Stomach (tissue), 9 donors: ENCODE data around the gene NUP93. TPM values are rescaled to one million over a fixed set of nuclear protein-coding genes. Genes with fewer than 3 reads are reported as not detected.

Experiments
- DNase-seq, 2 donors: peaks; one replicate each; pipeline versions ENCODE4 v3.0.0 to v3.0.0-alpha.2; 2013 to 2019
- H3K27ac ChIP-seq, 5 donors: fragments of 200-600 bp in 4 of 5; sonication (generic) in 4 of 5; one replicate each; pipeline ENCODE4 v1.5.1; 2013 to 2019; ENCODE audit warnings: mild to moderate bottlenecking in 1 of 5, moderate library complexity in 1 of 5
- H3K27me3 ChIP-seq, 3 donors: fragments of 200-600 bp; sonication (generic); one replicate each; pipeline ENCODE4 v1.5.1; 2017 to 2019; ENCODE audit warnings: mixed run types in 1 of 3
- H3K36me3 ChIP-seq, 4 donors: fragments of 200-600 bp; sonication (generic); 1 replicate in 3 of 4; 2 replicates in 1 of 4; pipeline ENCODE4 v1.5.1; 2016 to 2019
- H3K4me1 ChIP-seq, 4 donors: fragments of 200-600 bp; sonication (generic); one replicate each; pipeline ENCODE4 v1.5.1; 2016 to 2019
- H3K4me3 ChIP-seq, 4 donors: fragments of 200-600 bp; sonication (generic) in 3 of 4; one replicate each; pipeline ENCODE4 v1.5.1; 2016 to 2019; ENCODE audit warnings: mild to moderate bottlenecking in 1 of 4
- H3K9me3 ChIP-seq, 4 donors: fragments of 200-600 bp; sonication (generic); one replicate each; pipeline ENCODE4 v1.5.1; 2016 to 2019
- EP300 ChIP-seq: sonication (generic); formaldehyde crosslinking; IDR thresholded peaks from one replicate; pipeline ENCODE4 v1.6.1; 2017; ENCODE audit warnings: antibody characterized with exemption
- POLR2A ChIP-seq, 4 donors: fragments of 450-650 bp; IDR thresholded peaks; one replicate each; pipeline ENCODE4 v1.6.1; 2016; ENCODE audit warnings: antibody characterized with exemption in 4 of 4, control low read depth in 2 of 4, mild to moderate bottlenecking in 1 of 4, moderate library complexity in 1 of 4
- POLR2AphosphoS5 ChIP-seq, 3 donors: sonication (generic); formaldehyde crosslinking; IDR thresholded peaks; one replicate each; pipeline ENCODE4 v1.6.1; 2016; ENCODE audit warnings: antibody characterized with exemption in 3 of 3
- WGBS, 5 donors: extraction: QIAGEN DNeasy Blood & Tissue Kit in 3 of 5; methylation state at CpG; one replicate each; pipeline versions ENCODE4 v1.1.5 to v1.1.7; 2013 to 2018; 5-methylcytosine and 5-hydroxymethylcytosine counted together
- intact Hi-C: fragments of 100-400 bp; cut with DNase I; formaldehyde crosslinking; loops from one replicate; pipeline ENCODE4 v1.15.1; 2023; ENCODE audit warnings: low total_unique reads
- polyA plus RNA-seq, 3 donors: library from polyadenylated mRNA; stranded (reverse); fragments of 200-250 nt; gene quantifications; one replicate each; pipeline ENCODE4 v1.2.3, GENCODE V29; 2013
- total RNA-seq, 5 donors: library from RNA; depleted of rRNA; stranded (reverse); fragments of >200 nt; gene quantifications; one replicate each; pipeline versions ENCODE4 v1.1.0 to v1.2.3, GENCODE V29; 2014 to 2016
- TF ChIP-seq, protein P1 (sequence below), 7 experiments: fragments of 450-650 bp in 4 of 7; fragments of 200-600 bp in 3 of 7; sonication (generic) in 3 of 7; IDR thresholded peaks; one replicate each; pipeline ENCODE4 v1.5.1; 2016 to 2019; ENCODE audit warnings: antibody characterized with exemption in 7 of 7, control low read depth in 2 of 7, mild to moderate bottlenecking in 1 of 7
- donor health status: healthy with polysubstance abuse.
- donor health status: Bipolar disorder and iron deficiency.
- donor health status: healthy.

NUP93 gene
- total and polyA plus RNA-seq, 8 donors, result 26.7 to 184 (median 47.2) TPM

DNA sequence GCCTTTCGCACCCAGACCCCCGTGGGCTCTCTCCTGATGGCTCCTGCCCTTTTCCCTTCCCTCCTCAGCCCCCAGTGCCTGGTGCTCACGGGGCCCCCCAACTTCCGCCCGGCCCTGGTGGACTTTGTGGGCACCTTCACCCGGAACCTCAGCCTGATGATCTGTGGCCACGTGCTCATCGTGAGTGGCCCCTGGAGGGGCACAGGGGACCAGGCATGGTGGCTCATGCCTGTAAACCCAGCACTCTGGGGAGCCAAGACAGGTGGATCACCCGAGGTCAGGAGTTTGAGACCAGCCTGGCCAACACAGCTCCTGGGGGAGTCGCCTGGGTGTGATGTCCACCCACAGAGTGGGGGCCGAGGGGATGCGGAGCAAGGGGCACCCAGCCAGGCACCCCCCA lies 156.4 kb downstream of the NUP93 start:
- H3K36me3 ChIP-seq, result no peaks in the 10 kb centered on the region
- no peak for TF ChIP-seq EP300
- TF ChIP-seq, protein P1, sequence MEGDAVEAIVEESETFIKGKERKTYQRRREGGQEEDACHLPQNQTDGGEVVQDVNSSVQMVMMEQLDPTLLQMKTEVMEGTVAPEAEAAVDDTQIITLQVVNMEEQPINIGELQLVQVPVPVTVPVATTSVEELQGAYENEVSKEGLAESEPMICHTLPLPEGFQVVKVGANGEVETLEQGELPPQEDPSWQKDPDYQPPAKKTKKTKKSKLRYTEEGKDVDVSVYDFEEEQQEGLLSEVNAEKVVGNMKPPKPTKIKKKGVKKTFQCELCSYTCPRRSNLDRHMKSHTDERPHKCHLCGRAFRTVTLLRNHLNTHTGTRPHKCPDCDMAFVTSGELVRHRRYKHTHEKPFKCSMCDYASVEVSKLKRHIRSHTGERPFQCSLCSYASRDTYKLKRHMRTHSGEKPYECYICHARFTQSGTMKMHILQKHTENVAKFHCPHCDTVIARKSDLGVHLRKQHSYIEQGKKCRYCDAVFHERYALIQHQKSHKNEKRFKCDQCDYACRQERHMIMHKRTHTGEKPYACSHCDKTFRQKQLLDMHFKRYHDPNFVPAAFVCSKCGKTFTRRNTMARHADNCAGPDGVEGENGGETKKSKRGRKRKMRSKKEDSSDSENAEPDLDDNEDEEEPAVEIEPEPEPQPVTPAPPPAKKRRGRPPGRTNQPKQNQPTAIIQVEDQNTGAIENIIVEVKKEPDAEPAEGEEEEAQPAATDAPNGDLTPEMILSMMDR (IDR thresholded peaks at IDR 0.05), result no peak
- TF ChIP-seq POLR2AphosphoS5 (IDR thresholded peaks at IDR 0.05), result no peak
- TF ChIP-seq POLR2A (IDR thresholded peaks at IDR 0.05), result no peak
- no peak overlapping the region for H3K4me3 ChIP-seq
- no peaks in the 10 kb centered on the region for H3K4me1 ChIP-seq
- WGBS, 5 donors, result 93 to 95% (median 93%) methylated on average over 12 of the region's 12 CpGs
- H3K27ac ChIP-seq, result no peak overlapping the region
- intact Hi-C loops, result no loop called here
- DNase-seq, result no peak
- H3K9me3 ChIP-seq, result no peaks in the 10 kb centered on the region
- H3K27me3 ChIP-seq, result no peaks in the 10 kb centered on the region

DNA sequence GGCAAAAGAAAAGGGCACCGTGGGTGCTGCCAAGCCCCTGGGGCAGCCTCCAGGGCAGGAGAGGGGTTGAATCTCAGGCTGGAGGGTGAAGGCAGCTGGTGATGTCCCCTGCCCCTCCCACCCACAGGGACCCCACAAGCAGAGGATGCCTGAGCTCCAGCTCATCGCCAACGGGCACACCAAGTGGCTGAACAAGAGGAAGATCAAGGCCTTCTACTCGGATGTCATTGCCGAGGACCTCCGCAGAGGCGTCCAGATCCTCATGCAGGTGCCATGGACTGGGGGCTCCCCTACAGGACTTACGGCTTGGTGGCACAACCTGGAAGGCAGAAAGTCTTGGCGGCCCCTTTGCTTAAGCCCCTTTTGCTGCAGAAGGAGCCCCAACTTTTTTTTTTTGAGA lies 156.9 kb downstream of the NUP93 start:
- TF ChIP-seq POLR2AphosphoS5 (IDR thresholded peaks at IDR 0.05) (no peak), POLR2A (IDR thresholded peaks at IDR 0.05) (no peak), EP300 (no peak)
- H3K4me3 ChIP-seq, result no peak overlapping the region
- DNase-seq, result no peak
- intact Hi-C loops, result no loop called here
- no peaks in the 10 kb centered on the region for H3K36me3 ChIP-seq
- no peaks in the 10 kb centered on the region for H3K9me3 ChIP-seq
- no peaks in the 10 kb centered on the region for H3K4me1 ChIP-seq
- H3K27me3 ChIP-seq, result no peaks in the 10 kb centered on the region
- WGBS, 5 donors, result 83 to 89% (median 87%) methylated on average over 8 to 9 of the region's 9 CpGs
- no peak overlapping the region for H3K27ac ChIP-seq

DNA sequence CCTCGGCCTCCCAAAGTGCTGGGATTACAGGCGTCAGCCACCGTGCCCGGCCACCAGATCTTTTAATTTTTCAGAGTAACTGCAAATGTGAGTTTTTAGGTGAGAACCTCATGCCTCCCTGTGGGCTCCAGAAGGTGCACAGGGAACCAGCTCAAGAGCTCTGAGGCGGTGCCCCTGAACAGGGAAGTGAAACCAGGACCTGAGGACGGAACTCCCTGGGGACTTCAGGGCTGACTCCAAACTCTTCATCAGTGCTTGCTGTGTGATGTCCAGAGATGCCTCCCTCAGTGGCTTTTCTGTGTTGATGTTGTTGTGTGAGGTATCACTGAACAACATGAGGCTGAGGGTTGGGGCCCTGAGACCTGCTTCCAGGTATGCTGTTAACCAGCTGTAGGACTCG lies 158.9 kb downstream of the NUP93 start:
- intact Hi-C loops, result no loop called here
- TF ChIP-seq EP300 (no peak), POLR2AphosphoS5 (IDR thresholded peaks at IDR 0.05) (no peak), POLR2A (IDR thresholded peaks at IDR 0.05) (no peak)
- TF ChIP-seq, protein P1 (IDR thresholded peaks at IDR 0.05), result no peak
- Histone ChIP-seq H3K36me3 (no peaks in the 10 kb centered on the region), H3K27ac (no peak overlapping the region), H3K4me1 (no peaks in the 10 kb centered on the region), H3K9me3 (no peaks in the 10 kb centered on the region), H3K27me3 (no peaks in the 10 kb centered on the region), H3K4me3 (no peak overlapping the region)
- DNase-seq, result no peak
- WGBS, 5 donors, result 89 to 96% (median 93%) methylated on average over 7 of the region's 7 CpGs

DNA sequence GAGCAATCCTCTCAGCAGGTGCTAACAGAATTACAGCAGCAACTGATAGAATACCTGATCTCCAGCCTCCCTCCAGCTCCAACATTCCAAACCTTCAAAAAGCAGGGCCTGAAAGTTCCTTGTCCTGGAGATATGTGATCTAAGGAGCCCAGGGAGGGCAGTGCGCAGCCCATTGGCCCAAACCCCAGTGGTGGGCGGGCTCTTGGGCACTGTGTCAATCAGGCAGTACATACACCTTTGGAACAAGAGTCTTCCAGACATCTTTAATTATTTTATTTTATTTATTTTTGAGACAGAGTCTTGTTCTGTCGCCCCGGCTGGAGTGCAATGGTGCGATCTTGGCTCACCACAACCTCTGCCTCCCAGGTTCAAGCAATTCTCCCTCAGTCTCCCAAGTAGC lies 159.3 kb downstream of the NUP93 start:
- Histone ChIP-seq H3K27ac (no peak overlapping the region), H3K9me3 (no peaks in the 10 kb centered on the region), H3K36me3 (no peaks in the 10 kb centered on the region), H3K27me3 (no peaks in the 10 kb centered on the region), H3K4me3 (no peak overlapping the region), H3K4me1 (no peaks in the 10 kb centered on the region)
- intact Hi-C loops, result no loop called here
- TF ChIP-seq POLR2AphosphoS5 (IDR thresholded peaks at IDR 0.05), result no peak
- TF ChIP-seq POLR2A (IDR thresholded peaks at IDR 0.05), result no peak
- TF ChIP-seq EP300, result no peak
- TF ChIP-seq, protein P1 (IDR thresholded peaks at IDR 0.05), result no peak
- DNase-seq, result peak in 1 of 2 donors; percentile 61
- 77 to 94% (median 87%) methylated on average over 5 of the region's 5 CpGs for whole genome bisulfite sequencing, 5 donors

DNA sequence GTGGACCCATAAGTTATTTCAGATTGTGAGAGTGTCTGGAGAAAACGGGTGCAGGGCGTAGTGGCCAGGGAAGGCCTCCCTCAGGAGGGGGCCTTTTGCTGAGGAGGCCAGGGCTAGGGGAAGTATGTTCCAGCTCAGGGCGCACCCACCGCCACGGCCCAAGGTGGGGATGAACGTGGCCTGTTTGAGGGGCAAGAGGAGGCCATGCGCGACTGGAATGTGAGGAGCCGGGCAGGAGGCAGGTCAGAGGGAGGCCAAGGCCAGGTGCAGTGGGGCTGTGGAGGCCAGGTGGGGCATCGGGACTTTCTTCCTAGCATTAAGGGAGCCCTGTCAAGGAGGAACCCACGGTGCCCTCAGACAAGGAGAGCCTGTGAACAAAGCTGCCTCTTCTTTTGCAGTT lies 161.8 kb downstream of the NUP93 start:
- 72 to 87% (median 79%) methylated on average over 8 to 11 of the region's 11 CpGs for WGBS, 5 donors
- TF ChIP-seq POLR2A (IDR thresholded peaks at IDR 0.05) (no peak), EP300 (no peak), POLR2AphosphoS5 (IDR thresholded peaks at IDR 0.05) (no peak)
- TF ChIP-seq, protein P1 (IDR thresholded peaks at IDR 0.05), result no peak
- no peak overlapping the region for H3K27ac ChIP-seq
- H3K36me3 ChIP-seq, result no peaks in the 10 kb centered on the region
- H3K9me3 ChIP-seq, result no peaks in the 10 kb centered on the region
- H3K27me3 ChIP-seq, result no peaks in the 10 kb centered on the region
- intact Hi-C loops, result no loop called here
- no peak for DNase-seq
- H3K4me3 ChIP-seq, result no peak overlapping the region
- H3K4me1 ChIP-seq, result no peaks in the 10 kb centered on the region
